CD4-positive, alpha-beta T cell treated with Interleukin-12 subunit alpha and Interleukin-12 subunit beta, for 1 hour (primary cell): Measurements from ENCODE around the gene SNTB2.

ENCODE experiments used
- DNase-seq: peaks from one replicate; pipeline ENCODE4 v3.0.0-alpha.2; 2020

The SNTB2 gene

DNA sequence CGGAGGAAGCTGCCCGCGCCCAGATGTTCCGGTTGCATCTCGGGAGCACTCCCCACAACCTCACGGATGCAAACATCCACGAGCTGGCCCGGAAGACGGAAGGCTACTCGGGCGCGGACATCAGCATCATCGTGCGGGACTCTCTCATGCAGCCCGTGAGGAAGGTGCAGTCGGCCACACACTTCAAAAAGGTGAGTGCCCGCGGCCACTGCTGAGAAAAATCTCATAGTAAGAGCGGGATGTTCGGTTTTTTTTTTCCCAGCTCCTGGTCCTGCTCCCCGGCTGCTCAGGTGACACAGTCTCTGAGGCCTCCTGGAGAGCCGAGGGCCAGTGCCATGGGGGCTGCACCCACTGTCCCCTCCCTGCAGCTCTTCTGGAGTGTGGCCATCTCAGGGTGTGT is 134.1 kb downstream of the SNTB2 start:
- DNase-seq, result no peak

DNA sequence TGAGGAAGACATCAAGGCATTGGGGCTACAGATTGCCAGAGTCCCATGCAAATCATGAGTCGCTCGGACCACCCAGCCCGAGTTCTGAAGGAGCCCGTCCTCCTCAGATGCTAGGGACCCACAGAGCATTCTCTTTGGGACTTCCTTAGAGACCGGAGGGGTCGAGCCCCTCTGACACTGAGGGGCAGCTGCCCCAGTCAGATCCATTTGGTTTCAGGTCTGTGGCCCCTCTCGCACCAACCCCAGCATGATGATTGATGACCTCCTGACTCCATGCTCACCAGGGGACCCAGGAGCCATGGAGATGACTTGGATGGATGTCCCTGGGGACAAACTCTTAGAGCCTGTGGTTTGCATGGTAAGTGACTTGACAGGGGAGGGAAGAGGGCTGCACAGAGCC is 135.4 kb downstream of the SNTB2 start:
- no peak for DNase-seq

DNA sequence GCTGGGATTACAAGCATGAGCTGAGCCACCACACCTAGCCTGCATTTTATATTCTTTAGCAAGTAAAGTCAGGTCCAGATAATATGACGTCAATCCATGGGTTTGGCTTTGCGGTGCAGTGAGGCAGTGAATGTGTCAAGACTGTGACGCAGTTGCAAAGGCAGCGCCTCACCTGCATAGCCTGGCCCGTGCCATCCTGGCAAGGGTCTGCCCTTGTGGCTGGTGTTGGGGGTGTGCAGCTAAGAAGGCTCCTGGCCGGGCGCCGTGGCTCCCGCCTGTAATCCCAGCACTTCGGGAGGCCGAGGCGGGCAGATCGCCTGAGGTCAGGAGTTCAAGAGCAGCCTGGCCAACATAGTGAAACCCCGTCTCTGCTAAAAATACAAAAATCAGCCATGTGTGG is 136.5 kb downstream of the SNTB2 start:
- no peak for DNase-seq

DNA sequence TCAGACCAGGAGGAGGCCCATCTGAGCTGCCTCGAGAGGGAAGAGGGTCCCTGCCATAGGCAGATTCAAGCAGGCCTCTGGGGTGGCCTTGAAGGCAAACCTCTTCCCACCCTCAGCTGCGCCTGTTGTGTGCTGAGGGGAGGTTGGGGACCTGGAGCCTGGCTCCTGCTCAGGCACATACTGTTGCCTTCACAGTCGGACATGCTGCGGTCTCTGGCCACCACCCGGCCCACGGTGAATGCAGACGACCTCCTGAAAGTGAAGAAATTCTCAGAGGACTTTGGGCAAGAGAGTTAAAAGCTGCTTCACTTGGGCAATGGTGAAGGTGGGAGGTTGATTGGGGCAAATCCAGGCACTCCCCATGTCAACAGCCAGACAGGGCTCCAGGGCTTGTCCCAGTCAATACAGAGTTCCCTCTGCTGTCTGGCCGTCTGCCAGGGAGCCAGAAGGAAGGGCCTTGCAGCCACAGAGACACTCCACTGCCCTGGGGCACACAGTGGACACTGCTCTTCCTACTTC is 137.1 kb downstream of the SNTB2 start:
- DNase-seq, result no peak

DNA sequence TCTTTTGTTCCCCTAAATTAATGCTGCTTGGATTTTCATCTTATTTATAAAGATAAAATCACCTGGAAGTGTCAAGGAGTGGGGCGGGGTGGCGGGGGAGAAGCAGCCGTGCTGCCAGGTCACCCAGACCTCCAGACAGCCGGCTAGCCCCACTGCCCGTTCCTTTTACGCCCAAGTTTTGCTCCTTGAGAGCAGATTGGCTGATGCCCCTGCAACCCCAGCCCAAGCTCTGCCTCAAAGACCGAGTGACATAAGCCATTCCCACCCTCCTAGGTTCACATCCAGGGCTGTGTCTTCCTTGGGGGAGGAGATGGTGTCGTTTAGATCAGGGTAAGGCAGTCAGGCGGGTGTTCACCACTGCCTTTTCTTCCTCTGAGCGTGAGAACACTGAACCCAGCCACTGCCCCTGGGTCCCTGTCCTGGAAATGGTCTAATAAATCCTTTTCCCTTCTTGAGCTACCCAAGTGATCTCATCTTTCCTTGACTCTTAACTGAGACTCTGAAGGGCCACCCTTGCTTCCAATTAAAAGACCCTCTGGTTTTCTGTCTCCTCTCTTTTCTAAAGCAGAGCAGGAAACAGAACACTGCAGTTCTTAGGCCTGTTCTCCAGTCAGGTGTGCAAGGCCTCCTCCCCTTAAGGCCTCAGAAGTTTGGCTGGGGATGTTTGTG is 137.8 kb downstream of the SNTB2 start:
- DNase-seq, result no peak

DNA sequence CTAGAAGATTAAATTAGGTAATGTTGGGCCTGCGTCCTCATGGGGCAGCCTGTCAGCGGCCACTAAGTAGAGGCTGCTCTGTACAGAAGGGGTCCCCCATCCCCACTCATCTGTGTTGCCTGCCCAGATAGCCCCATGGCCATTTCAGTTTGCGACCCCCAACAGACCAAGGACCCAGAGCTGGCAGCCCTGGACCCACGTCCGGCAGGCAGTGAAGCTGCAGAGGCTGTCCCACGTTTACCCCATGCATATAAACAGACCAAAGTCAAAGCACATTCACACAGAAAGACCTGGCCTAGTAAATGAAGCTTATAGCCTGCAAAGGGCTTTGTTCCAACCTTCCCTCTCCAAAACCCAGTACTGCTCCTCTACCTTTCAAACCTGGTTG is 138.8 kb downstream of the SNTB2 start:
- no peak for DNase-seq

DNA sequence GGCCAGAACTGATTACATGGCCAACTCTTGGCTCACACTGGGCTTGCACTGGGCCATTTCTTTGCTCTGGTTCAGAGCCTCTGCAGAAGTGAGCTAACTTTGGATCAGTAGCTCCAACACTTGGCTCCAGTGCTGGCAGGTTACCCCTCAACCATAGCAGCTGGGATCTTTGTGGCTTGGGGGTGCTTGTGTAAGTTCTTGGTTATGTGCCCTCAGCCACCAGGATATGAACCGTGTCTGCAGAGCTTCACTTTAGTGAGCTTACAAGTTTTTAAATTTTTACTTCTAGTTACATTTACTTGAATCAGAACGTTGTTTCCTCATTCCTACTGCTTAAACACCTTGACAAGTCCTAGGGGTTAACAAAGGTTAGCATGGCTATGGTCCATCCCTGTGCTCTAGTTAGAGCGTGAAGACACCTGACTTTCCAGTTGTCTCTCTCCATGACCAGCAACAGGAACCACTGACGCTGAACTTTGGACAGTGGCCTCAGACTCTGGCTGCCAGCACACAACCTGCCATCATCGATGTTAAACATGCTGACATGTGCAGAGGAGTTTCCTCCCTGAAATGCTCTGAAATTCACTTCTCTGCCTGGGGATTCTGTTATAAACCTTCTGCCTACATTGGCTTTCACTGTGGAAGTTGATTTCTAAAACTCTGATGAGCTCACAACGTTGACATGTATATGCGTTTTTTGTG is 139.4 kb downstream of the SNTB2 start:
- DNase-seq, result no peak

DNA sequence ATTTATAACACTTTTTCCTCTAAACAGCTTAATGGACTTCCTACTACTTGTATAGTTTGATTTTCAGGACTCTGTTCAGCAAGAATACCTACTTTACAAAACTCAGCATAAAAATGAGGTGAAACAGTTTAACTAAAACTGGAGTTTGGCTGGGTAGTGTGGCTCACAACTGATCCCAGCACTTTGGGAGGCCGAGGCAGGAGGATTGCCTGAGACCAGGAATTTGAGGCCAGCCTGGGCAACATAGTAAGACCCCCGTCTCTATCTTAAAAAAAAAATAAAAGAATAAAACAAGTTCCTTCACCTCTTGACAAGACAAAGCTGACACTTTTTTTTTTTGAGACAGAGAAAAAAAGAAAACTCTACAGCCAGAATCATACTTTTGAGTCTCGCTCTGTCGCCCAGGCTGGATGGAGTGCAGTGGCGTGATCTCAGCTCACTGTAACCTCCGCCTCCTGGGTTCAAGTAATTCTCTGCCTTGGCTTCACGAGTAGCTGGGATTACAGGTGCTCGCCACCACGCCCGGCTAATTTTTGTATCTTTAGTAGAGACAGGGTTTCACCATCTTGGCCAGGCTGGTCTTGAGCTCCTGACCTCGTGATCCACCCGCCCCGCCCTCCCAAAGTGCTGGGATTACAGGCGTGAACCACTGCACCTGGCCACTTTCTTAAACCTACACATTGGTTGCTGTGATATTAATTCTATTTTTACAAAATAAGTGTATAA is 140.8 kb downstream of the SNTB2 start:
- DNase-seq, result no peak

DNA sequence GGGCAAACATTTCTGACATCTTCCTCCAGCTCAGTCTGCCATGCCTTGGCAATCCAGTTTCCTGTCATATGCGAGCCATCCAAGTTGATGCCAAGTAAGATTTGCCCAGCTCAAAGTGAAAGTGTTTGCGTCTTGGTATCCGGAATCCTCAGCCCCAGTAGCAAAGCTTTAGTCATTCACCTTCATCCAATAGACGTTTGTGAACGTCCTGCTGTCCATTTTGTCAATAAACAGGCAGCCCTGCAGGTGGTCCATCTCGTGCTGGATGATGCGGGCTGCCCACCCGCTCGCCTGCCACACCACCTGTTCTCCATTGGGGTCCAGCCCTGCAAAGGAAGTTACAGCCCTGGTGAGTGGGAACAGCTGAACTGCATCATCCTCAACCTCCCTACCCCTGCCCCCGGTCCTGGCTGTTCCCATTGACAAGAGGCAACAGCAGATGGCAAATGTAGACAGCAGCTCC is 141.9 kb downstream of the SNTB2 start:
- DNase-seq, result no peak

DNA sequence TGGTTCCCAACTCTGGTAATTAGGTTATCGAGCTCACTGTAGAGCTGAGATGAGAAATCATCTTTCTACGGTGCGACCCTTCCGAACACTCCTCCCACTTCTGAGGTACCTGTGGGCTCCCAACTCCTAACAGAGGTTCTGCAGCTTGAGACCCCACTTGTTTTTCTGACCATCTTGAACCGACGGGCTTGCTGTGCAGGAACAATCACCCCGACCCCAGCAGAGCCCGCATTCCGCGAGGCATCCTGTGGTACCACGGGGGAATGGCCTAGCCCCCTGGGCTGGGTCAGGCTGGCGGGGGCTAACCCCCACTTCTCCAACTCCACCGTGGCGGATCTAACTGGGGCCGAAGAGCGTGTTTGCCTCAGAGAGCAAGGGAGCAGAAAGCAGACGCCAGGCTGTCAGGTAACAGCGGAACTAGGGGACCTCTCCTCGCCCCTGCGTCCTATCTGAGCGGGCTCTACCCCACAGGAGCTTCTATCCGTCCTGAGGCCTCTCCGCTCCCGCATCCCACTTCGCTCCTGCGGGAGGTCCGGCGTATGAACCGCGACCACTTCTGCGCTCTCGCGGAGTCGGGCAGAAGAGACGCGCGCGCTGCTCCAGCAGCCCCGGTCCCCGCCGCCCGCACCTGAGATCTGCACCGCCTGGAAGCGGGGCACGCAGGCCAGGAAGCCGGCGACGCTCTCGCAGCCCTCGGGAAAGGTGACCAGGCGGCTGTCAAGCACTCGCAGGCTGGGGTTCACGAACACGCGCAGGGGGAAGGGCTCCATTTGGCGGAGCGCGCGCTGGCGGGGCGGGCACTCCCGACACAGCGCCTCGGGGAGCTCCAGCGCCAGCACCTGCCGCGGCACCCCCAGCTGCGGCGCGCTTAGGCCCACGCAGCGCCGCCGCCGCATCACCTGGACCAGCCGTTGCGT is 142.7 kb downstream of the SNTB2 start:
- DNase-seq, result no peak

DNA sequence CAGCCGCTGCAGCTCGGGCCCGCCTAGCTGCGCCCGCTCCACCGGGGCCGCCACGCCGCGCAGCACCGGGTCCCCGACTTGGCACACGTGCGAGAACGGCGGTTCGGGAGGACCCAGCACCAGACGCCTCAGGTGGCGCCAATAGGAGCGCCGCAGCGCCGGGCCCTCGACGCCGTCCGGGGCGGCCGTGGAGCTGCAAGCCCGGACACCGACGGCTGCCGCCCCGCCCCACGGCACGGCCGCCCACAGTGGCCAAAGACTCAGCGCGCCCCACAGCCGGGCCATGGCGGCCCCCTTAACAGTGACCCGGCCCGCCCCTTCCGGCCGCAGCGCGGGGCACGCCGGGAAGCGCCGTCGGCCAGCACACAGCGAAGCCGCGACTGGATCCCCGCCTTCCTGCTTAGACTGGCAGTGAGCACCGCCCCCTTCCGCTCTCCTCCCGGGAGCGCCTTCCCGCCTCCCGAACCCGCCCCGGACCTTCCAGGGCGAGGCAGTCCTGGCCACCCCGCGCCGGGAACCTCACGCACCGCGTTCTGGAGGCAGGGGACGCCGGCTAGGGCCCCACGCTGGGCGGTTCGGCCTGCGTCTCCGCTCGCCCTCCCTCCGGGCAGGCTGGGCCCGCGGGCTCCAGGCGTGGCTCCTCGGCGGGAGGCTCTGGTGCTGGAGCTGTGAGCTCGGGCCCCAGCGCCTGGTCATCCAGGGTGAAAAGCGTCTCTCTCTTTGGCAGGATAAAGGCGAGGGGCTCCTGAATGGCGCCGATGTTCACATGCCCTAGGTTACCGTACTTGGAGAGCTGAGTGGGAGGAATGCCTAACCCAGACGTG is 143.5 kb downstream of the SNTB2 start, which contains the start of gene PDF:
PDF (minus strand) TSS at position 303 of the 824 bp plus-strand sequence; CDS start at position 285, 18 bp downstream.
- peak; percentile 83 for DNase-seq

DNA sequence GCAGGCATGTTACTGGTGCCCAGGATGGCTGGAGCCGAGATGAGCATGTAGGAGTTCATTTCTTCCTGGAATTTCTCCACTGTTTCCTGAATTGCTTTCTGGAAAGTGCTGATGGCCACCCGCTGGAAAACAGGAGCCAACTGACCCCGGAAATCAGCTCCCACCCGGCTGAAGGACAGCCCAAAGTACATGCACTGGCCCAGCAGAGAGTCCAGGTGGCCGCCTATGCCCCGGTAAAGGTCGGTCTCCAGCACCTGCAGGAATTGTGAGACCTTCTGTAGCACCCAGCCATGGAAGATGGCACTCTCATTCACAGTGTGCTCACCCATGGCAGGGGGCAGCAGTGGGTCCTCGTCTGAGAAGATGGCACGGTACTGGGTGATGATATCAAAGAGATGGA is 147.7 kb downstream of the SNTB2 start:
- no peak for DNase-seq

DNA sequence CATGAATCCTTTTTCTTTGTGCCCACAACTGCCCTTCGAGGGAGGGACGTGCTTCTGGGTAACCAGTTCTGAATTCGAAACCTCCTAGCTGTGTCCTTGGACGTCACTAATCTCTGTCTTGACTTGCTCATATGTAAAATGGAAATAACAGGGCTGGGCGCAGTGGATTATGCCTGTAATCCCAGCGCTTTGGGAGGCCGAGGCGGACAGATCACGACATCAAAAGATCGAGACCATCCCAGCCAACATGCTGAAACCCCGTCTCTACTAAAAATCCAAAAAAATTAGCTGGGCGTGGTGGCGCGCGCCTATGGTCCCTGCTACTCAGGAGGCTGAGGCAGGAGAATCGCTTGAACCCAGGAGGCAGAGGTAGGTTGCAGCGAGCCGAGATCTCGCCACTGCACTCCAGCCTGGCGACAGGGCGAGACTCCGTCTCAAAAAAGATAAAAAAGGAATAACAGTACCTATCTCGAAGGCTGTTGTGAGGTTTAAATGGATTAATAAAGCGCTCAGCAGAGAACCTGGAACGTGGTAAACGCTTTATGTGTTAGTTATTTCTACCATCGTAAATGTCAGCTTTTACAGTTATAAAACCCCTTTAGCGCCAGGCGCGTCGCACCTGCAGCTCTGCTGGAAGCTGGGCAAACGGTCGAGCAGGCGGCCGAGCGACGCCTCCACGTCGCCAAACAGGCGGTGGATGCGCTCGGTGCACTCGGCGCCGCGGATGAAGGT is 151.8 kb downstream of the SNTB2 start:
- DNase-seq, result no peak

DNA sequence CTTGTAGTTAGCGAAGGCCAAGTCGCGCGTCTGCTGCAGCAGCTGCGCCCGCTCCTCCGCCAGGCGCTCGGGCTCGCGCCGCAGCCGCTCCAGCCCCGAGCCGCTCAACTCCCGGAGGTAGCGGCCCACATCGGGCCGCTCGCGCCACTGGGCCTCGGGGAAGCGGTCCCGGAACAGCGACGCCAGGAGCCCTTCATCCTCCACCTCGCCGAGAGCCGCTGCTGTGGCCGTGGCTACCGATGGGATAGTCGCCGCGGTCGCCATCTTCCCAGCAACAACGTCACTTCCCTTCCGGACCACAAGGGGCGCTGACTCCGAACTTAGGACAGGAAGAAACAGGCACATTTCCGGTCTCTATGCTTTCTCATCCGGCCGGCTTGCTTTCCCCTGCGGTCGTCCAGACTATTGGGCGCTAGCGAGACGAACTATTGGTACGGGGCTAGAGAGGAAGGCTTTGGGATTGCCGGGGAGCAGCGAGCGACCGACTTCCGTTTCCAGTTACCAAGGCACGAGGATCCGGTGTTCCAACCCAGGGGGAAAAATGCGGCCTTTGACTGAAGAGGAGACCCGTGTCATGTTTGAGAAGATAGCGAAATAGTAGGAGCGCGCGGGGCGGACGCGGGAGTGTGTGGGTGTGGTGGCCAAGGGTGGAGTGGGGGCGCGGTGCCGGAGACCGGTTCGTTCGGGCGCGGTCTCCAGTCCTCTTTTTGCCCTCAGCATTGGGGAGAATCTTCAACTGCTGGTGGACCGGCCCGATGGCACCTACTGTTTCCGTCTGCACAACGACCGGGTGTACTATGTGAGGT is 152.5 kb downstream of the SNTB2 start, which contains the start of the genes COG8 and NIP7:
COG8 (minus strand) TSS at position 276 of the 806 bp plus-strand sequence; CDS start at position 264, 12 bp downstream.
NIP7 (plus strand) TSS at position 484 of the 806 bp plus-strand sequence; CDS start at position 542, 58 bp downstream.
- DNase-seq, result peak; percentile 95

DNA sequence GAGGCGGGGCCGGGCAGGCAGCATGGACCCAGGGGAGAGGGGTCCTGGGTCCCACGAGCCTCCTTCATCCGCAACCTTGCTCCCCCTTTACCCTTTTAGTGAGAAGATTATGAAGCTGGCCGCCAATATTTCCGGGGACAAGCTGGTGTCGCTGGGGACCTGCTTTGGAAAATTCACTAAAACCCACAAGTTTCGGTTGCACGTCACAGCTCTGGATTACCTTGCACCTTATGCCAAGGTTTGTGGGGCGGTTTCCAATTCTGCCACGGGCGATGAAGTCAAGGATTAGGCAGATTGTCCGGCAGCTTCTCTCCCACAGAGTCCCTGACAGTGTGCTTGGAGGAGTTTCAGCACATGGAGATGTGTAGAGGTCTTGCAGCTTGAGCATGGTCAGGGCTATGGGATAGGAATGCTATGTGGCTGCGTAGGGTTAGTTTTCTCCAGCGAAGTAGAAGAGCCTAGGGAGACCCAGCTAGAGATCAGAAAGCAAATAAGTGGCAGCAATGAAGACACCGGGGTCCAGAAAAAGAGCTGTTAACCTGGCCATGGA is 153.2 kb downstream of the SNTB2 start:
- no peak for DNase-seq

DNA sequence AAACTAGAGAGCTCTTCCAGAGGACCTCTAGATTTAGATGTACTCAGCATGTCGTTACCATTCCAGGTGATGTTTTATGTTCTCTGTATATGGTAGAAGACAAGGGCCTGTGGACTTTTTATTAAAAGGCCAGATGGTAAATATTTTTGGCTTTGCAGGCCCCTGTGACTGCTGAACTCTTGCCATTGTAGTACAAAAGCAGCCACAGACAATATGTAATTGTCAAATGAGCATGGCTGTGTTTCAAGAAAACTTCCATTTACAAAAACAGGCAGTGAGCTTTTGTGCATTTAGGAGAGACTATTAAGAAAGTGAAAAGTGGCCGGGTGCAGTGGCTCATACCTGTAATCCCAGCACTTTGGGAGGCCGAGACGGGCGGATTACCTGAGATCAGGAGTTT is 157.2 kb downstream of the SNTB2 start:
- no peak for DNase-seq

DNA sequence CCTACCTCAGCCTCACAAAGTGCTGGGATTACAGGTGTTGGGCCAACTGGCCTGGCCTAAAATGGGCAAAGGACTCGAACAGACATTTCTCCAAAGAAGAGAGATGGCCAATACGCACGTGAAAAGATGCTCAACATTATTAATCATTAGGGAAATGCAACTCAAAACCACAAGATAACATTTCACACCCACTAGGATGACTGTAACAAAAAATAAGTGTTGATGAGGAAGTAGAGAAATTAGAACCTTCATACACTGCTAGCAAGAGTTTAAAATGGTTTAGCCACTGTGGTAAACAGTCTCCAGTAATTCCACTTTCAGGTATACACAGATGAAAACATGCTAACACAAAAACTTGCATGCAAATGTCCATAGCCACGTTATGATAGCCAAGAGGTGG is 159.0 kb downstream of the SNTB2 start:
- no peak for DNase-seq

DNA sequence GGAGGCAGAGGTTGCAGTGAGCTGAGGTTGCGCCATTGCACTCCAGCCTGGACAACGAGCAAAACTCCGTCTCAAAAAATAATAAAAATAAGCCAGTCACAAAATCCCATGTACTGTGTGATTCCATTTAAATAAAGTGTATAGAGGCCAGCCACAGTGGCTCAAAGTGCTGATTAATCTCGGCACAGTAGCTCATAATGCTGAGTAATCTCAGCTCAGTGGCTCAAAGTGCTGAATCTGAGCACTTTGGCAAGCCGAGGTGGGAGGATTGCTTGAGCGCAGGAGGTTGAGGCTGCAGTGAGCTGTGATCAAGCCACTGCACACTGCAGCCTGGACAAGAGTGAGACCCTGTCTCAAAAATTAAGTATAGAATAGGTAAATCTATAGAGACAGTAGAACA is 159.7 kb downstream of the SNTB2 start:
- no peak for DNase-seq

DNA sequence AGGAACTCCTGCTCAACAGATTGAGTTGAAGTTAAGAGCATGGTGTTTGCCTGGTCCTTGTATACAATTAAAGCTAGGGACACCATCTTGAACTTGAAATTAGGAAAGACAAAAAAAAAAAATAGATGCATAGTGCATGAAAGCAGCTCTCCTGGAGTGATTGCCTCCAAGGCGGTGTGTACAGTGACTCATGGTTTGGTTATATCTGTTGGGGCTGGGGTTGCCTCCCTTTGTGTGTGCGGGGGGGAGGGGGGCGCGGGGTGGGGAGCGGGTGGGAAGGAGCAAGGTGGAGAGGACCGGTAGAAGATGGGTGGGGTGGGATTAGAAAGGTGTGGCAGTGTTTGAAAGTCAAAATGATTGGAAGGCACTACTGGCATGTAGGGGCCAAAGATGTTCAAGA is 161.3 kb downstream of the SNTB2 start:
- no peak for DNase-seq
